HEK293 (cell line): ENCODE results near the gene POLA2.
"Not testable (repeated sequence)": the region's sequence is repeated elsewhere in the genome, so short reads cannot be mapped to it uniquely, and the experiment has no call there.

Source experiments
- CTCF ChIA-PET: fragments of 350-600 bp; formaldehyde crosslinking; extraction: SDS; loops from one replicate; lab custom pipeline; 2021; ENCODE audit warnings: antibody characterized with exemption; lab: Yijun Ruan, JAX
- POLR2A ChIA-PET: fragments of 300-600 bp; formaldehyde crosslinking; extraction: SDS; loops from one replicate; lab custom pipeline; 2020; ENCODE audit warnings: antibody characterized with exemption, inconsistent platforms; lab: Yijun Ruan, JAX
- H3K27ac ChIP-seq: fragments of 200-500 bp; sonication (Bioruptor generic); 2 replicates; pipeline ENCODE4 v1.5.1; 2014; ENCODE audit warnings: low read depth, low read length, control low read depth, inconsistent platforms; ENCODE audit errors: extremely low read depth
- H3K36me3 ChIP-seq, 2 experiments: fragments of 200-500 bp in 1 of 2; sonication (Bioruptor generic) in 1 of 2; 1 replicate in 1 of 2; 2 replicates in 1 of 2; pipeline ENCODE4 v1.5.1; 2014 to 2017; ENCODE audit warnings: inconsistent platforms in 2 of 2, low read length in 2 of 2; ENCODE audit not compliant: control insufficient read depth in 2 of 2, insufficient read depth in 1 of 2
- H3K4me1 ChIP-seq: fragments of 200-500 bp; sonication (Bioruptor generic); 2 replicates; pipeline ENCODE4 v1.5.1; 2014; ENCODE audit warnings: mild to moderate bottlenecking, low read length, inconsistent platforms; ENCODE audit not compliant: control insufficient read depth, insufficient read depth
- H3K4me3 ChIP-seq: 2 replicates; pipeline ENCODE4 v1.5.1; 2011; ENCODE audit warnings: low read depth, mild to moderate bottlenecking, control low read depth, low read length, moderate library complexity
- H3K9me3 ChIP-seq: fragments of 200-500 bp; sonication (Bioruptor generic); 2 replicates; pipeline ENCODE4 v1.5.1; 2014; ENCODE audit warnings: low read depth, low read length, inconsistent platforms; ENCODE audit not compliant: control insufficient read depth, insufficient read depth
- HOXA7 ChIP-seq: sonication (generic); formaldehyde crosslinking; IDR thresholded peaks from 2 replicates; pipeline ENCODE4 v1.8.1; 2022; ENCODE audit warnings: missing genetic modification reagents, borderline replicate concordance
- KLF10 ChIP-seq: fragments of 450-650 bp; IDR thresholded peaks from 2 replicates; pipeline ENCODE4 v1.5.1; 2018; ENCODE audit warnings: missing biosample characterization, mild to moderate bottlenecking, missing genetic modification characterization
- MYNN ChIP-seq: fragments of 450-650 bp; formaldehyde crosslinking; IDR thresholded peaks from 2 replicates; pipeline ENCODE4 v1.5.1; 2016; ENCODE audit warnings: missing biosample characterization, missing genetic modification characterization, borderline replicate concordance
- MZF1 ChIP-seq: fragments of 450-650 bp; formaldehyde crosslinking; IDR thresholded peaks from 2 replicates; pipeline ENCODE4 v1.5.1; 2017; ENCODE audit warnings: missing biosample characterization, missing genetic modification characterization, borderline replicate concordance
- SETDB1 ChIP-seq: IDR thresholded peaks from one replicate; pipeline ENCODE4 v1.6.1; 2017; ENCODE audit warnings: mild to moderate bottlenecking, low read length, moderate library complexity, mixed read lengths; ENCODE audit not compliant: insufficient read length
- TCF7L2 ChIP-seq: IDR thresholded peaks from 2 replicates; pipeline ENCODE4 v1.6.1; 2011; ENCODE audit warnings: low read depth, mild to moderate bottlenecking, inconsistent platforms, low read length, moderate library complexity, borderline replicate concordance
- WT1 ChIP-seq: fragments of 450-650 bp; formaldehyde crosslinking; IDR thresholded peaks from 2 replicates; pipeline ENCODE4 v1.5.1; 2016; ENCODE audit warnings: missing biosample characterization, missing genetic modification characterization
- ZNF169 ChIP-seq: fragments of 450-650 bp; formaldehyde crosslinking; IDR thresholded peaks from 2 replicates; pipeline ENCODE4 v1.5.1; 2016; ENCODE audit warnings: missing biosample characterization, missing genetic modification characterization
- ZNF211 ChIP-seq: fragments of 450-650 bp; formaldehyde crosslinking; IDR thresholded peaks from 2 replicates; pipeline ENCODE4 v1.5.1; 2016; ENCODE audit warnings: low read depth, missing biosample characterization, missing genetic modification characterization
- ZNF221 ChIP-seq: fragments of 450-650 bp; formaldehyde crosslinking; IDR thresholded peaks from 2 replicates; pipeline ENCODE4 v1.5.1; 2017; ENCODE audit warnings: missing biosample characterization, missing genetic modification characterization, borderline replicate concordance
- ZNF23 ChIP-seq: fragments of 450-650 bp; formaldehyde crosslinking; IDR thresholded peaks from 2 replicates; pipeline ENCODE4 v1.5.1; 2016; ENCODE audit warnings: missing biosample characterization, missing genetic modification characterization, borderline replicate concordance
- ZNF311 ChIP-seq: fragments of 450-650 bp; formaldehyde crosslinking; IDR thresholded peaks from 2 replicates; pipeline ENCODE4 v1.5.1; 2017; ENCODE audit warnings: missing biosample characterization, missing genetic modification characterization, borderline replicate concordance
- ZNF549 ChIP-seq: fragments of 450-650 bp; IDR thresholded peaks from 2 replicates; pipeline ENCODE4 v1.5.1; 2018; ENCODE audit warnings: missing biosample characterization, missing genetic modification characterization, mild to moderate bottlenecking, inconsistent platforms, moderate library complexity
- ZNF626 ChIP-seq: fragments of 450-650 bp; sonication (Bioruptor Pico); formaldehyde crosslinking; IDR thresholded peaks from 2 replicates; pipeline ENCODE4 v1.5.1; 2018; ENCODE audit warnings: missing biosample characterization, missing genetic modification characterization, inconsistent platforms
- ZNF629 ChIP-seq: fragments of 450-650 bp; formaldehyde crosslinking; IDR thresholded peaks from 2 replicates; pipeline ENCODE4 v1.5.1; 2017; ENCODE audit warnings: missing biosample characterization, missing genetic modification characterization
- ZNF707 ChIP-seq: fragments of 450-650 bp; formaldehyde crosslinking; IDR thresholded peaks from 2 replicates; pipeline ENCODE4 v1.5.1; 2016; ENCODE audit warnings: missing biosample characterization, missing genetic modification characterization
- ZNF76 ChIP-seq: fragments of 450-650 bp; formaldehyde crosslinking; IDR thresholded peaks from 2 replicates; pipeline ENCODE4; 2016; ENCODE audit warnings: low read depth, missing biosample characterization, missing genetic modification characterization, borderline replicate concordance
- ZNF785 ChIP-seq: fragments of 450-650 bp; formaldehyde crosslinking; IDR thresholded peaks from 2 replicates; pipeline ENCODE4 v1.5.1; 2016; ENCODE audit warnings: missing biosample characterization, missing genetic modification characterization
- TF ChIP-seq, protein P1 (sequence below): fragments of 450-650 bp; formaldehyde crosslinking; IDR thresholded peaks from 2 replicates; pipeline ENCODE4 v1.5.1; 2016; ENCODE audit warnings: missing biosample characterization, missing genetic modification characterization
- TF ChIP-seq, protein P2 (sequence below): fragments of 450-650 bp; formaldehyde crosslinking; IDR thresholded peaks from 2 replicates; pipeline ENCODE4 v1.5.1; 2017; ENCODE audit warnings: missing biosample characterization, missing genetic modification characterization
- TF ChIP-seq, protein P3 (sequence below): fragments of 450-650 bp; formaldehyde crosslinking; optimal IDR thresholded peaks from 2 replicates; pipeline ENCODE3; 2016; ENCODE audit warnings: missing biosample characterization, mild to moderate bottlenecking, missing genetic modification characterization

POLA2 gene

DNA sequence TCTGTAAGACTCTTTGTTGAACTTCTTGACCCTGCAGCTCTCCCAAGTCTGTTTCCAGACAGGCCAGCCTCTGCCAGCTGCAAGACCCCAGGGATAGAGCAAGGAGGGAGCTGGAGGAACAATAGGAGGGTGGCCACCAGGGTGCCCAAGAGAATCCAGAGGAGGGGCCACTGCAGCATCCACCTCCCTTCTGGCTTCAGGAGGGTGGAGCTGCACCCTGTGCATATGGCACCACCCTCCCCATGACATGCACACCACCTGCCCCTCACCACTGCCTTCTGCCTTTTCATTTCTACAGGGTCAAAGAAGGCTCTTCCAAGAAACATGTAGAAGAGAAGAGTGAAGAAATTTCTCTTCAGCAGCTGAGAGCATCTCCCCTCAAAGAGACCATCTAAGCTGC, 20.1 kb upstream of the POLA2 start (continued):
- no peak for TF ChIP-seq ZNF629

DNA sequence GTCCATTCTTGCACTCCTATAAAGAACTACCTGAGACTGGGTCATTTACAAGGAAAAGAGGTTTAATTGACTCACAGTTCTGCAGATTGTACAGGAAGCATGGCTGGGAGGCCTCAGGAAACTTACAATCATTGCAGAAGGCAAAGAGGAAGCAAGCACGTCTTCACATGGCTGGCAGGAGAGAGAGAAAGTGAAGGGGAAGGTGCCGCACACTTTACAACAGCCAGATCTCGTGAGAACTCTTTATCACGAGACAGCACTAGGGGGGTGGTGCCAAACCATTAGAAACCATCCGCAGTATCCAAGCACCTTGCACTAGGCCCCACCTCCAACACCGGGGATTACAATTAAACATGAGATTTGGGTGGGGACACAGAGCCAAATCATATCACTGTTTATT, 19.4 kb upstream of the POLA2 start:
- Histone ChIP-seq H3K36me3 (no peaks in the 10 kb centered on the region), H3K9me3 (no peaks in the 10 kb centered on the region), H3K4me3 (no peak overlapping the region), H3K27ac (no peak overlapping the region), H3K4me1 (no peaks in the 10 kb centered on the region)
- CTCF ChIA-PET: interaction anchor here (0.6 kb wide), 1 partner anchor 33 kb away, joined by 4 read pairs; no protein-coding TSS in a partner anchor
- POLR2A ChIA-PET: interaction anchor here (2.2 kb wide), 1 partner anchor 19 kb away, joined by 8 read pairs; the partner anchor contains the start of gene POLA2
- TF ChIP-seq SETDB1: peak; percentile 16
- TF ChIP-seq ZNF626: no peak

DNA sequence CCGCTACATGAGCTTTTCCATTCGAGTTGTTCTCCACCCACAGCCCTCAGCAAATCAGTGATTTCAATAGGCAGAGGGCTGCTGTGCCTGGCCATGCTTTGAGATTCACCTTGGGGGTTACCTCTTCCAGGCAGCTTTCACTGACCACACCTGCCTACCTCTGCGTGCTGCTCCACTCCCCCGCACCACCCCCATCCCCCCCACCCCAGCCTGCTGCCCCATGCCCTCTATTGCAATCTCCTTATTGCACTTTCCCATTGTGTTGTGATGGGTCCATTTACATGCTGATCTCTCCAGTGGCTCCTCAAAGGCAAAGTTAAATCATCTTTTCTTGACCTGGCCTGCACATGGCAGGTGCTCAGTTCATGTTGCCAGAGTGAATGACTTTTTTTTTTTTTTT, 18.0 kb upstream of the POLA2 start:
- H3K4me1 ChIP-seq: no peaks in the 10 kb centered on the region
- ChIA-PET CTCF (interaction anchor here (0.5 to 1.5 kb wide), 2 partner anchors 39 to 836 kb away, joined by 3 to 4 read pairs; no protein-coding TSS in a partner anchor), POLR2A (interaction anchor here (2.2 kb wide), 1 partner anchor 18 kb away, joined by 8 read pairs; the partner anchor contains the start of gene POLA2)
- H3K4me3 ChIP-seq: no peak overlapping the region
- TF ChIP-seq ZNF169: no peak
- no peak for TF ChIP-seq ZNF707
- TF ChIP-seq, protein P1, sequence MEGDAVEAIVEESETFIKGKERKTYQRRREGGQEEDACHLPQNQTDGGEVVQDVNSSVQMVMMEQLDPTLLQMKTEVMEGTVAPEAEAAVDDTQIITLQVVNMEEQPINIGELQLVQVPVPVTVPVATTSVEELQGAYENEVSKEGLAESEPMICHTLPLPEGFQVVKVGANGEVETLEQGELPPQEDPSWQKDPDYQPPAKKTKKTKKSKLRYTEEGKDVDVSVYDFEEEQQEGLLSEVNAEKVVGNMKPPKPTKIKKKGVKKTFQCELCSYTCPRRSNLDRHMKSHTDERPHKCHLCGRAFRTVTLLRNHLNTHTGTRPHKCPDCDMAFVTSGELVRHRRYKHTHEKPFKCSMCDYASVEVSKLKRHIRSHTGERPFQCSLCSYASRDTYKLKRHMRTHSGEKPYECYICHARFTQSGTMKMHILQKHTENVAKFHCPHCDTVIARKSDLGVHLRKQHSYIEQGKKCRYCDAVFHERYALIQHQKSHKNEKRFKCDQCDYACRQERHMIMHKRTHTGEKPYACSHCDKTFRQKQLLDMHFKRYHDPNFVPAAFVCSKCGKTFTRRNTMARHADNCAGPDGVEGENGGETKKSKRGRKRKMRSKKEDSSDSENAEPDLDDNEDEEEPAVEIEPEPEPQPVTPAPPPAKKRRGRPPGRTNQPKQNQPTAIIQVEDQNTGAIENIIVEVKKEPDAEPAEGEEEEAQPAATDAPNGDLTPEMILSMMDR (tag by site-specific recombination): no peak
- TF ChIP-seq ZNF311: no peak
- no peak for TF ChIP-seq HOXA7
- TF ChIP-seq ZNF549 (tag by site-specific recombination): no peak
- no peak for TF ChIP-seq WT1 (tag by site-specific recombination)
- TF ChIP-seq TCF7L2: no peak
- no peak for TF ChIP-seq ZNF785
- no peak for TF ChIP-seq ZNF211 (tag by site-specific recombination)
- no peak for TF ChIP-seq ZNF221 (tag by site-specific recombination)
- no peak for TF ChIP-seq ZNF76 (tag by site-specific recombination)
- H3K36me3 ChIP-seq: no peaks in the 10 kb centered on the region
- H3K27ac ChIP-seq: no peak overlapping the region
- H3K9me3 ChIP-seq: no peaks in the 10 kb centered on the region

DNA sequence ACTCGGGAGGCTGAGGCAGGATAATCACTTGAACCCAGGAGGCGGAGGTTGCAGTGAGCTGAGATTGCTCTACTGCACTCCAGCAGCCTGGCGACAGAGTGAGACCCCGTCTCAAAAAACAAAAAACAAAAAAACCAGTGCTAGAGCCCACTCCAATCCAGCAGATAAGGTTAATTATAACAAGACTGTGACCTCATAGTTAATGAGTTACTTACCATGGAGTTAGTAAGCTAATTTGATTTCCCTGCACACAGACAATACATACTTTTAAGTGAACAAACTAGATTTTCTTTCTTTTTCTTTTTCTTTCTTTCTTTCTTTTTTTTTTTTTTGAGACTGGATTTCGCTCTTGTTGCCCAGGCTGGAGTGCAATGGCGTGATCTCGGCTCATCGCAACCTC, 16.7 kb upstream of the POLA2 start:
- H3K36me3 ChIP-seq, H3K9me3 ChIP-seq, H3K4me1 ChIP-seq, POLR2A ChIA-PET, H3K27ac ChIP-seq, H3K4me3 ChIP-seq: not testable (repeated sequence)
- CTCF ChIA-PET: interaction anchor here (1.5 kb wide), 1 partner anchor 40 kb away, joined by 3 read pairs; no protein-coding TSS in a partner anchor

DNA sequence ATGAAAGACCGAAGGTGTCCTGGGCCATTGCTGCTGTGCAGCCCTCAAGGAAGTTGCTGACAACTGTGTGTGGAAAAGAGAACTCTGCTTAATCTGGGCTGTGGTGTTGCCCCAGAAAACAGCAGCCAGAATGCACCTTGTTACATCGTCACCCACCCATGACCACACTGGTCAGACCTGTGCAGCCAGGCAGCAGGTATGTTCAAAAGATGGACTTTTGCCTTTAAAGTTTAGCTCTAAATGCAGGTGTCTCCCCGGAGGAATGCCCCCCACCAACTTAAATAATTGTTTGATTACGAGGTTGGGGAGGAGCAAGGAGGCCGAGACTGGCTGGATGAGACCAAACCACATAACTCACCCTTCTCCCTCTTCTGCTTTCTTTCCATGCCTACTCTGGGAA, 15.3 kb upstream of the POLA2 start:
- H3K27ac ChIP-seq: no peak overlapping the region
- H3K4me1 ChIP-seq: no peaks in the 10 kb centered on the region
- H3K9me3 ChIP-seq: no peaks in the 10 kb centered on the region
- ChIA-PET POLR2A (interaction anchor here (0.6 to 2.4 kb wide), 2 partner anchors 16 to 17 kb away, joined by 3 to 8 read pairs; partner anchors contain the start of gene POLA2), CTCF (interaction anchor here (0.6 to 0.9 kb wide), 6 partner anchors 22 to 1421 kb away, joined by 3 to 5 read pairs (median 3); no protein-coding TSS in a partner anchor)
- no peak overlapping the region for H3K4me3 ChIP-seq
- H3K36me3 ChIP-seq: no peaks in the 10 kb centered on the region
- TF ChIP-seq MZF1 (tag by site-specific recombination) (no peak), MYNN (tag by site-specific recombination) (no peak), ZNF23 (tag by site-specific recombination) (no peak), KLF10 (no peak)
- TF ChIP-seq, protein P2, sequence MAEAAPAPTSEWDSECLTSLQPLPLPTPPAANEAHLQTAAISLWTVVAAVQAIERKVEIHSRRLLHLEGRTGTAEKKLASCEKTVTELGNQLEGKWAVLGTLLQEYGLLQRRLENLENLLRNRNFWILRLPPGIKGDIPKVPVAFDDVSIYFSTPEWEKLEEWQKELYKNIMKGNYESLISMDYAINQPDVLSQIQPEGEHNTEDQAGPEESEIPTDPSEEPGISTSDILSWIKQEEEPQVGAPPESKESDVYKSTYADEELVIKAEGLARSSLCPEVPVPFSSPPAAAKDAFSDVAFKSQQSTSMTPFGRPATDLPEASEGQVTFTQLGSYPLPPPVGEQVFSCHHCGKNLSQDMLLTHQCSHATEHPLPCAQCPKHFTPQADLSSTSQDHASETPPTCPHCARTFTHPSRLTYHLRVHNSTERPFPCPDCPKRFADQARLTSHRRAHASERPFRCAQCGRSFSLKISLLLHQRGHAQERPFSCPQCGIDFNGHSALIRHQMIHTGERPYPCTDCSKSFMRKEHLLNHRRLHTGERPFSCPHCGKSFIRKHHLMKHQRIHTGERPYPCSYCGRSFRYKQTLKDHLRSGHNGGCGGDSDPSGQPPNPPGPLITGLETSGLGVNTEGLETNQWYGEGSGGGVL (tag by site-specific recombination): no peak
- TF ChIP-seq, protein P3, sequence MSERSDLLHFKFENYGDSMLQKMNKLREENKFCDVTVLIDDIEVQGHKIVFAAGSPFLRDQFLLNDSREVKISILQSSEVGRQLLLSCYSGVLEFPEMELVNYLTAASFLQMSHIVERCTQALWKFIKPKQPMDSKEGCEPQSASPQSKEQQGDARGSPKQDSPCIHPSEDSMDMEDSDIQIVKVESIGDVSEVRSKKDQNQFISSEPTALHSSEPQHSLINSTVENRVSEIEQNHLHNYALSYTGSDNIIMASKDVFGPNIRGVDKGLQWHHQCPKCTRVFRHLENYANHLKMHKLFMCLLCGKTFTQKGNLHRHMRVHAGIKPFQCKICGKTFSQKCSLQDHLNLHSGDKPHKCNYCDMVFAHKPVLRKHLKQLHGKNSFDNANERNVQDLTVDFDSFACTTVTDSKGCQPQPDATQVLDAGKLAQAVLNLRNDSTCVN (tag by site-specific recombination): no peak
